Measurements from ENCODE around the gene NAT9.

The NAT9 gene

GRCh38 chr17:74779501-74779900, 3.4 kb upstream of the NAT9 start:
- TF ChIP-seq CTCF (IDR thresholded peaks at IDR 0.05; ENCODE audit: control extremely low read depth, extremely low read depth, low read depth, missing control alignments) = no peak
- ChIA-PET POLR2A (no interaction called here), CTCF (interaction anchor here (0.7 to 11.5 kb wide), 8 partner anchors 9 to 122 kb away, joined by 3 to 143 read pairs (median 5); partner anchors contain the start of gene RAB37)
- DNase-seq (ENCODE audit: extremely low spot score) = no peak

GRCh38 chr17:74778960-74779359, 2.8 kb upstream of the NAT9 start:
- CTCF ChIA-PET = interaction anchor here (0.7 to 11.5 kb wide), 10 partner anchors 9 to 122 kb away, joined by 3 to 143 read pairs (median 5); partner anchors contain the start of gene RAB37
- no peak for DNase-seq (ENCODE audit: extremely low spot score)
- no peak for TF ChIP-seq CTCF (IDR thresholded peaks at IDR 0.05; ENCODE audit: control extremely low read depth, extremely low read depth, low read depth, missing control alignments)
- POLR2A ChIA-PET = no interaction called here

- CTCF ChIA-PET = interaction anchor here (1.2 to 11.5 kb wide), 7 partner anchors 14 to 121 kb away, joined by 3 to 143 read pairs (median 5); partner anchors contain the start of gene RAB37
- POLR2A ChIA-PET = no interaction called here
Observed at GRCh38 chr17:74777901-74778515, 1.9 kb upstream of the NAT9 start.

DNA sequence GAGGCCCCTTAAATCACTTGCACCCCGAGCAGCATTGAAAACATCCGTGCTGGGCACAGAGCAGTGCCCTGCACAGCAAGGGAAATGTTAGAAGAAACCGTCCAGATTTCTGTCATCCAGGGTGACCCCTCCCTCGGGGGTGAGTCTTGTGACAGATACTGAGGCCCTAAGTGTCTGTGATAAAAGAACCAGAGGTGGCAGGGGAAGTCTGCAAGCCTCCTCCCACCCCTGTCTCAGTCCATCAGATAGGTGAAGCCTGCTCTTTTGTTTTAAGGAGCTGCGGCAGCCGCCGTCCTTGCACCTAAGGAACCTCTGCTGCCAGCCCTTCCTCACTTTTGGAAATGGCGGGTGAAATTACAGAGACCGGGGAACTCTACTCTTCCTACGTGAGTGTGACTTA, 845 bp upstream of the NAT9 start:
- POLR2A ChIA-PET = no interaction called here
- CTCF ChIA-PET = interaction anchor here (0.9 to 11.5 kb wide), 7 partner anchors 15 to 120 kb away, joined by 3 to 143 read pairs (median 16); partner anchors contain the start of gene RAB37
- no peak for DNase-seq (ENCODE audit: extremely low spot score)
- TF ChIP-seq CTCF (IDR thresholded peaks at IDR 0.05; ENCODE audit: control extremely low read depth, extremely low read depth, low read depth, missing control alignments) = no peak

More at GRCh38 chr17:74777901-74778515, 1.9 kb upstream of the NAT9 start:
- TF ChIP-seq CTCF (IDR thresholded peaks at IDR 0.05; ENCODE audit: control extremely low read depth, extremely low read depth, low read depth, missing control alignments) = no peak
- DNase-seq (ENCODE audit: extremely low spot score) = no peak

DNA sequence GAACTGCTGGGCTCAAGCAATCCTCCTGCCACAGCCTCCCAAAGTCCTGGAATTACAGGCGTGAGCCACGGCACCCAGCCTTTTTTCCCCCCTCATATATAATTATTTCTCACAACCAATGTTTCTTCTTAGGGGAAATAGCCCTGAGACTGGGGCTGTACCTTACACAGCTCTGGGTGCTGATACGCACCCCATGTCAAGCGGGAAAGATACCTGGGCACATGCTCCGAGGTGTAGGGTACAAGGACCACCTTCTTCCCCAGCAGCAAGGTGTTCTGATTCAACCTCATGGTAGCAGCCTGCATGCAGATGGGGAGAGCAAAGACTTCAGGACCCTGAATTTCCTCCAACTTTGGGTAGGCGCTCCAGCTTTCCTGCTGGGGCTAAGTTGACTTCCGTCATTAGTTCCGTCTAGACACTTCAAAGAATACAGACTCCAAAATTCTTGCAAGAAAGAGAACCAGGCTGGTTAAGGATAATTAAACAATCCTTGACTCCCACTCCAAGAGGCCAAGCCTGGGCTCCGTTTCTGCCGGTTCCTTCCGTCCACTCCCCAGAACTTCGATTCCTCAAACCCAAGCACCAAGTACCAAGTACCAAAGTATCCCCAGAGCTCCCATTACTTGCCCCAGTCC, 619 bp downstream of the NAT9 start:
- no peak for TF ChIP-seq CTCF (IDR thresholded peaks at IDR 0.05; ENCODE audit: control extremely low read depth, extremely low read depth, low read depth, missing control alignments)
- no peak for DNase-seq (ENCODE audit: extremely low spot score)
- POLR2A ChIA-PET = no interaction called here
- CTCF ChIA-PET = interaction anchor here (1.1 to 11.5 kb wide), 6 partner anchors 16 to 118 kb away, joined by 4 to 143 read pairs (median 20); partner anchors contain the start of gene RAB37

- ChIA-PET POLR2A (interaction anchor here (0.6 kb wide), 1 partner anchor 11 kb away, joined by 6 read pairs; no protein-coding TSS in a partner anchor), CTCF (interaction anchor here (1.8 to 11.5 kb wide), 5 partner anchors 18 to 117 kb away, joined by 6 to 143 read pairs (median 23); partner anchors contain the start of gene RAB37)
- DNase-seq (ENCODE audit: extremely low spot score) = no peak
- TF ChIP-seq CTCF (IDR thresholded peaks at IDR 0.05; ENCODE audit: control extremely low read depth, extremely low read depth, low read depth, missing control alignments) = no peak
Observed at GRCh38 chr17:74773871-74774286, 2.3 kb downstream of the NAT9 start.

Data from GM10248 (cell line).